GM18517 (cell line): ENCODE results near the gene CCT7.
"Not testable (repeated sequence)": the region's sequence is repeated elsewhere in the genome, so short reads cannot be mapped to it uniquely, and the experiment has no call there.

Source experiments
- ATAC-seq: cut with Tn5 transposase; IDR thresholded peaks from one replicate; pipeline ENCODE4 v1.9.1; 2021; ENCODE audit warnings: mild to moderate bottlenecking, moderate library complexity; ENCODE audit not compliant: unreplicated experiment

CCT7 gene

DNA sequence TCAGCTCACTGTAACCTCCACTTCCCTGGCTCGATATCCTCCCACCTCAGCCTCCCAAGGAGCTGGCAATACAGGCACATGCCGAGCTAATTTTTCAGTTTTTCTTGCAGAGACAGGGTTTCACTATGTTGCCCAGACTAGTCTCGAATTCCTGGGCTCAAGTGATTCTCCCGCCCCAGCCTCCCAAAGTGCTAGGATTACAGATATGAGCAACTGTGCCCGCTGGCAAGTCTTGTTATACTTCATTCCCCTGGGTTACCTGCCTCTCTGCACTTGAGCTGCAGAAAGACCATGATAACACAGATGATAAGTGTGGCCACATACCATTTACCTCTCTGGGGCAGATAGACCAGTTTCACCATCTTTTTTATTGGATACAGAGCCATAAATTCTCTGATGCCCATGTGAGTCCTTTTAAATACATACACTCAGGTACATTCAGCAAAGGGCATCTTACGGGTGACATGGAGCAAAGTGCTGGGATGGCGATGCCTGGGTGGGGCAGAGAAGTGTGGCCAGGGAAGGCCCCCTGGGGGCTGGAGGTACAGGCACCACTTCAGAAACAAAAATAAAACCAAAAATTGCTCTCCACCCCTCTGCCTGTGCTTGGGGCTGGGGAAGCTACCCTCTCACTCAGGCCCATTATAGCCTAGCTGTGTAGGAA, 20.4 kb downstream of the CCT7 start:
- ATAC-seq = no peak

DNA sequence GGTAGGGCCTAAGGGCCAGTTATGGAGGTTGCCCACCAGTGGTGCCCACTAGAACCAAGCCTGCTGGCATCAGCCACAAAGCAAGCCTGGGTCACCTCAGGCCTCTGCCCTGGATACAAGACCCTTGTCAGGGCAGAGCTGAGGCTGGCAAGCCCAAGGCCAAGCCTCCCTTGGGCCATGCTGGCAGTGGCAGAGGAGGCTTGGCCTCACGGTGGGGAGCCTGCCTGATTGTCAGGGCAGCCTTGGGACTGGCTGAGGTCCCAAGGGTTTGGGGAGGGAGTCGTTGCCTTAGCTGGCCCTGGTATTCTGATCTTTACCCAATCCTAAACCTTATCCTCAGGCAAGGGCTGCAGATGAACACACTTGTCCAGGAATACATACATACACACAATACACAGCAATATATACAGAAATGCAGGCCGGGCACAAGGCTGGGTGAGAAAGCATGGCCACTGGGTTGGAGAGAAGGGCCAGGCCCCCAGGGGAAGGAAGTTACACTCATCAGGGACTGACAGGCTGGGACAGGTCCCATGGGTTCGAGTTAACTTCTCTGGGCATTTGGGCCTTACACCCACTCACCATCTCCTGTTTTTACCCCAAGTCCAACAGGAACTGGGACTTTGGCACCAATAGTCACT, 21.0 kb downstream of the CCT7 start:
- no peak for ATAC-seq

DNA sequence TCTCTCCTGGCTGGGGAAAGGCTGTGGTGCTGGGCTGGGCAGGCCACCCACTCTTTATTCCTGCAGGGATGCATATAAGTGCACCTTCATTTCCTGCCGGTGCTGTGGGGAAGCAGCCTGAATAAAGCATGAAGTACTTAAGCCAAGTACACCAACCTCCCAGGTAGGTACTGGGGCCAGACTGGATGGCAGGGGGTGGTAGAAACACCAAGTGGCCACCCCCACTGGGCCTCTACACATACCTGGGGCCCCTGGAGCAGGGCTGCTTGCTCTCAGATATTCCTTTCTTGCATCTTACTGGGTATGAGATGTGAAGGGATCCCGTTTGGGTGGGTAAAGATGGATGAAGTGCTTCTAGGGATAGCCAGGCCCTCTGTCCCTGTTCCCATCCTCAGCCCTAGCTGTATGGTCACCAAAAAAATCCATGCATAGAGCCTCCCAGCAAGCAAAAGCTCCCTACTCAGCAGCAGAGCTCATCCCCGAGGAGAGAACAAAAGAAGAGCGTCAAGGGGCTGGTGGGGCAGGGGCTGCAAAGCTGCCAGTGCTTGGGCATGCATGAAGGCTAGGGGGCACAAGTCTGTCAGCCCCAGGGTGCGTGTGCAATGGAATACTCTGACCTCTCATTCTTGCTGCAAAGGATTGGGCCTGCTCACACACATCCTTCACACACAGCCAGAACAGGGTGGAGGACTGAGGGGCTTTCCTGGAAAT, 22.0 kb downstream of the CCT7 start:
- no peak for ATAC-seq

DNA sequence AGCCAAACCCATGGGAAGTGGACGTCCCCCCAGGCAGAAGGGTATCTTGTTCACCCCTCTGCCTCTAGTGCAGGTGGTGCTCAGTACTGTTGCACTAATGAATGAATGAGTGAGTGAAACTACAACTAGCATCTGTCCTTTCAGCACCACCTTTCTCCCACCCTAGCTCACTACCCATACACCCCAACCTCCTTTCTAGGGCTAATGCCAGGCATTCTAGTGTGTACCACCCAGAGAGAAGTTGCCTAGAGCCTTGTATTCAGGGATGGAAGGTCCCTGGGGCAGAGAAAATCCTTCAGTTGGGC, 22.5 kb downstream of the CCT7 start:
- ATAC-seq = no peak

DNA sequence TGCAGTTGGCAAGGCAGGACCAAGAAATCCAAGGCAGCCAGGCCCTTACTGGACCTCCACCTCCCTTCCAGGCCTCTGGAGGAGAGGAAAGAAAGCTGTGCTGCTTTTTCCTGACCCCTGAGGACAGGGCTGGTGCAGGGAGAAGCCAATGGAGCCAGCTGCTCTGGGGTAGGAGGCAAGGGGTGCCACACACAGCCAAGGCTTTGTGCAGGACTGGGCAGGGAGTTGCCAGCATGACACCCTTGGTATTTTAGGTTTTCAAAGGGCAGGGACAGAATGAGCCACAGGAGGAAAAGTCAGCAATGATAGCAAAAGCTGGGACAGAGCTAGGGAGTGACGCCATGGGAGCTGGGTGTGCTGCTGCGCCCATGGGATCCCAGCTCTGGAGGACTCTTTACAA, 22.9 kb downstream of the CCT7 start:
- no peak for ATAC-seq

DNA sequence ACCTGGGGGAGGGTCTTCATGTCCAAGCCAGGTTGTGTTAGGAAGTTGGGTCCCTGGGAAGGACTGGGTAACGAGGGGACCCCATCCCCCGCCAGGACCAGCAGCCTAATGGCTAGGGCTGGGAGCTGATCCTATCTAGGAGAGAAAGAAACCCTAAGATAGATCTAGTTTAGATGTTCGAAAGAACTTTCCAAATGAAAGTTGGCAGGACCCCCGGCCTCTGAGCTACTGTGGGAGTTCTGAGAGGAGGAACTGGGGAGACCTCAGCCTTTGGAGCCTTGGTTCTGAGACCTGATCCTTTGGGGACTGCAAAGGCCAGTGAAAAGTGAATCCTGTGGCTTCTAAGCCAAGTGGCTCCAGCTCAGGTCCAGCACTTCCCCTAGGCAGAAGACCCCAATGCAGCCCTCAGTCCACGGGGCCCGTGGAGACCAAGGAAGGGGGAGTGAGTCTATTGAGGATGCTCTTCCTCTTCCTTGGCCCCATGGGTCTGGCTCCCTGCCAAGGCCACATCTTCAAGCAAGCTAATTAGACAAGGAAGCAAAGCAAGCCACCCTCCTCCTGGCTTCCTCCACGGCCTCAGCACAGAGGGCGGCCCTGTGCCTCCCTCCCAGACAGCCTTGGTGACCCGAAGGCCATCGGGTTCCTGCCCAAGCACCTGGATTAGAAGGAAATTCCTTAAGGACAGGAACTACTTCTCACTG, 23.5 kb downstream of the CCT7 start:
- ATAC-seq = no peak

DNA sequence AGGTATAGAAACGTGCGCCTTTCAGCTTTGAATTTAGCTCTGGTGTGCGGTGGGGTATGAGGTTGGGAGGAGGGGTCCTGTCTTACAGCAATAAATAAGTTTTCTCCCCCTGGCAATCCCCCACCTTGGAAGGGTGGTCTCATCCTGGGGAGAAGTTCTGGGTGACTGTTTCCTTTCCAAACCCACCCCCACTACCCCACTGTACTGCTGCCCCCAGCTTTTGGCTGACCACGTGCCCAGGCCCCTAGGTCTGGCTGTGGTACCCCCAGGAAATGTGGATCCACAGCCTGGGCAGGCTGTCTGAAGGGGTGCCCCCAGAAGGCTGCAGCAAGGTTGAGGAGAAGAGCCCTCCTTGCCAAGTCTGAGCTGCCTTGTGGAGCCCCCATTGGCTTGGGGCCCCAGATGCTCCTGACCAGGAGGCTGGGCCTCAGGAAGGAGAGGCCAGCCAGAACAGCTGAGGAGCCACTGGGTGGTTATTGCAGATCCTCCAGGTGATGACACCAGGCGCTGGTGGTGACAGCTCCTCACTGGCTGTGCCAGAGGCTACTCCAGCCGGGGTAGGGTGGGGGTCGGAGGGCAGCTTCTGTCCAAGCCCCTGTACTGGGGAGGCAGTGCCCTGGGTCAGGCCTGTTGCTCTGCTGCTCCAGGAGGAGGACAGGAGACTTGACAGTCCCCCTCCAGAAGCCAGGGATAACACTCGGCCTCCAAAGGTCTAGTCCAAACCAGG, 24.2 kb downstream of the CCT7 start:
- no peak for ATAC-seq

DNA sequence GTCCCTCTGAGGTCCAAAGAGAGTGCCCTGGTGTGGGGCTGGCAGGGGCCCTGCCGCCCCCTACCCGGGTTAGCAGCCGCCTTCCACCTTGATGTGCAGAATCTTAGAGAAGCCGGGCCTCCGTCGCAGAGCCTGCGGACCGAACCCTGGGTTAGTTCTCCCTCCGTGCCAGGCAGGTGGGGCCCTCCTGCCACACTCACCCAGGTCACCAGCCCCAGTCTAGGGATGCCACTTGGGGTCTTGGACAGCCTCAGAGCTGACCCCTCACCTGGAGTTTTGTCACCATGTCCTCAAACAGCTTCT, 24.8 kb downstream of the CCT7 start:
- no peak for ATAC-seq

DNA sequence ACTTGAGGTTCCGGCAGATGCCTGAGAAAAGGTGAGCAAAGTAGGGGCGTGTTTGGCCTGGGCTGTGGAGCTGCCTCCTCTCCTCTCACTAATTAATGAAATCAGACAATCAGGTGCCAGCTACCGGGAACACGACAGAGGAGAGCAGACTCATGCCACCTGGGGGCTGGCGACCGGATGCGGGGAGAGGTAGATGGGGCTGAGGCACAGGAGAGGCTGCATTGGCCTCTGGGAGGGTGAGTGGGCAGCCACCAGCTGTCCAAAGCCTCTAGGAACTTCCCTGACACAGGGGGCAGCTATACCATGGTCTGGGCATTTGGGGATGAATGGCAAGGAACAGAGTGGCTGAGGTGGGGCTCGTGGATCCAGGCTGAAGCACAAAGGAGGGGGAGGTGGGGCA, 25.2 kb downstream of the CCT7 start:
- ATAC-seq = no peak

DNA sequence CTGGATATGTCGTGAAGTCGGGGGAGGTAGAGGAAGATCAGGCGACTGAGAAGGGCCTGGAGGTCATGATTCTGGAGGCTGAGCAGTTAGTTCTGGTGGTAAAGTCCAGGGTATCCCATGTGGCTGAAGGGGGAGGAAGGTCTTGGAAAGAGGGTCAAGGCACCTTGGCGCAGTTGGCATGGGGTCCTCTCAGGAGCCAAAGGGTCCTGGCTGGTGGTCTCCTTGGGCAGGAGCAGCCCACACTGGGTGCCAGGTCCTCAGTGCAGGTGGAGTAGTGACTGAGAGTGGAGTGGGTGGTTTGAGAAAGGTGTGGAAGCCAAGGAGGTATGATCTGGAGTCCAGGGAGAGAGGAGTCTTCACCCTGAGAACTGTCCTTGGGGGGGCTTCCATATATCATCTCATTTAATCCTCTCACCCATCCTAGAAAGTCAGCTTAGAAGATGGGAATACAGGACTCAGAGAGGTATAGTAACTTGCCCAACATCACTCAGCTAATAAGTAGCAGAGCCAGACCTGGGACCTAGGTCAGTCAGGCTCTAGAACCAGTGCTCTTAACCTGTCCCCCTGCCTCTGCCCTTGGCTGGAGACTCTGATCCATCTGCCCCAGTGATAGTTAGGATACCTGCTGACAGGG, 25.7 kb downstream of the CCT7 start:
- ATAC-seq = no peak

DNA sequence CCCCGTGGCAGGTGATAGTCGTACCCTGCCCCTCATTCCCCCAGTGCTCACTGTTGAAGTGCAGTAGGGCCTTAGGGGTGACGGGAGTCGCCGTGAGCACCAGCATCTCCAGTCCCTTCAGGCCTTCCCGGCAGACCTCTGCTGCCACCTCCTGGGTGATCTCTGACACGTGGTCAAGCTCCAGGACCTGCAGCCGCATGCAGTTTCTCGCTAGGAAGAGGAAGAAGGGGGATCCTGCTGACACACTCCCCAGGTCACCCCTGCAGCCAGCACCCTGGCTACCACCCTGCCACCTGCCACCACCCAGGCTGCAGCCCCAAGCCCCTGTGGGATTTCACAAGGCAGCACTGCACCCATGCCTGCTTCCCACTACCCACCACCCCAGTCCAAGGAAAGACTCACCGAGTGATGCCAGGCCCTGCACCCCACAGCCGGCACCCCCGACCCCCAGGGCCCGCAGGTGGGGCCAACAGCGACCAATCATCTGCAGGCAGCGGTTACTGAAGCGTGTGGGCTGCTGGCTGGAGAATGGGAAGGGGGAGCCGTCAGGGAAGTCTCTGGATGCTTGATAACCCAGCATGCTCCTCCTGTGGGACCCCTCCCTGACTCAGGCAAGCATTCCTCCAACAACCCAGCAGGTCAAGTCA, 26.4 kb downstream of the CCT7 start:
- ATAC-seq = no peak

DNA sequence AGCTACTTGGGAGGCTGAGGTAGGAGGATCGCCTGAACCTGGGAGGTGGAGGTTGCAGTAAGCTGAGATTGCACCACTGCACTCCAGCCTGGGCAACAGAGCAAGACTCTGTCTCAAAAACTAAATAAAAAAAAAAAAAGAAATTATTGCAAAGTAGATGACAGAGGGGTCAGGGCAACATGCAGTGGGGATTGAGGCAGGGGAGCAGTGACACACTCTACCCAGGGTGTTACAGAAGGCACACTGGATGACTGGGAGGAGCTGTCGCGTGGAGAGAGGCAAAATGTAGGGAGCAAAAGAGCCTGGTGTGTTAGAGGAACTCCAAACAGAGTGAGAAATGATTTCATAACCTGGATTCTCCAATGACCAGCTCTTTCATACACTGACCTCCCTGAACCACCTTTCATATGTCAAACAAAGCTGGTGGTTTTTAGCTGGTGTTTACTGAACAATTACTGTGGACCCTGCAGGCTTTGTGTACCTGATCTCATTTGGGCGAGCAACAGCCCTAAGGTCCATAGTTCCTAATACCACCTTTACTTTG, 28.1 kb downstream of the CCT7 start:
- no peak for ATAC-seq

DNA sequence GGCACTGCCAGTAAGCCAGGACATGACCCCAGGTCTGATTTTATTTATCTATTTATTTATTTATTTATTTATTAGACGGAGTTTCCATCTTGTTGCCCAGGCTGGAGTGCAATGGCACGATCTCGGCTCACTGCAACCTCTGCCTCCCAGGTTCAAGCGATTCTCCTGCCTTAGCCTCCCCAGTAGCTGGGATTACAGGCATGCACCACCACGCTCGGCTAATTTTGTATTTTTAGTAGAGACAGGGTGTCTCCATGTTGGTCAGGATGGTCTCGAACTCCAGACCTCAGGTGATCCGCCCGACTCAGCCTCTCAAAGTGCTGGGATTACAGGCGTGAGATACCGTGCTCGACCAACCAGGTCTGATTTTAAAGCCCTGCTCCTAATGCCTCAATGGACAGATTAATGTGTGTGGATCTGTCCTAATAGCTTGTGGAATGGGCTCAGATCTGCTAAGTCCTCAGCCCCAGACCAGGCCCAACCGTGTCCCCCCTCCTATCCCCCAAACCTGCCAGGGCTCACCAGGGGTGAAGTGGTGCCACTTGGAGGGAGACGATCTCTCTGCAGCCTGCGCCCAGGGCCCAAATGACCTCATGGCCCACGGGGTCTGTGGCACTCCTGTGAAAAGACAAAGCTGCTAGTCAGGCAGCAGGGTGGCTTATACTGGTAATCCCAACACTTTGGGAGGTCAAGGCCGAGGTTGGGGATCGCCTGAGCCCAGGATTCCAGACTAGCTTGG, 28.8 kb downstream of the CCT7 start:
- ATAC-seq = not testable (repeated sequence)

DNA sequence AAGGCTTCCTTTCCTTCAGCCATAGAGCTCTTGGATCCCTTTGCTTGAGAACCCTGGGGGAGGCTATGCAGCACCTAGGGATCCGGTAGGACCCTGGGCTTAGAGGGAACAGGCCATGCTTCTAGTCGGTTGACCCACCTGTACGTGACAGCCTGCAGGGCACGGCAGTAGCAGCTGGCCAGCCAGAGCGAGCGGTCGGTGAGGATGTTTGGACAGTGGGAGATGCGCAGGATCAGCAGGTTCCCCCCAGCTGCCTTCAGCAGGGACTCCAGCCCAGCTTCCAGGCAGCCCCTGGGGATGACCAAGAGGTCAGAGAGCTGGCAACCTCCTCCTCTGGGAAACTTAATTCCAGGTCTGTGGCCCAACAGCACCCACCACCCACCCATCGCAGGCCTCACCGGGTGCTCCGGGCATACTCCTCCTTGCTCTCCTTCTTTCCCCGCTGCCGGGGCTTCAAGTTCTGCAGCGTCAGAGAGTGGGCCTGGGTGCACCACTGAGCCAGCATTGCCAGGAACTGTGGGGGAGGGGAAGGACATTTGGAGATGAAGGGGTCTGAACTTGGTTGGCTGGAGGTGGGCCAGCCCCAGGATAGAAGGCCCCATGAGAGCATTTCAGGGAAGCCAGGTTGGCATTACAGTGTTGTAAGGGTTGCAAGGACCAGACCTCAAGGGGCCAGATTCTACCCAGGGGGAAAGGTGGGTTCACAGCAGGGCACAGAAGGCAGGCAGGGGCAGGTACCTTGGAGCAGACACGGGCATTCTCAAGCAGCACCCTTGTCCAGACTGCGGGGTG, 29.6 kb downstream of the CCT7 start:
- ATAC-seq = no peak

DNA sequence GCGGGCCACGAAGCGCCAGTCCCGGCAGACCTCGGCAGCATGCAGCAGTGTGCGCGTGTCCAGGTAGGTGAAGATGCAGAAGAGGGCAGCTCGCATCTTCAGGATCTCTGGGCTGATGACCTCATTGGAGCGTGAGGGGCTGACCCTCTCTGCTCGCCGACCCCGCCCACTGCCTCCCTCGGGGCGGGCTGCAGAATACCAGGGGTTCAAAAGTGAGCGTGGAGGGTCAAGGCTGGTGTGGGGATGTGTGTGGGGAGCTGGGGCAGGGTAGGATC, 30.2 kb downstream of the CCT7 start:
- no peak for ATAC-seq

DNA sequence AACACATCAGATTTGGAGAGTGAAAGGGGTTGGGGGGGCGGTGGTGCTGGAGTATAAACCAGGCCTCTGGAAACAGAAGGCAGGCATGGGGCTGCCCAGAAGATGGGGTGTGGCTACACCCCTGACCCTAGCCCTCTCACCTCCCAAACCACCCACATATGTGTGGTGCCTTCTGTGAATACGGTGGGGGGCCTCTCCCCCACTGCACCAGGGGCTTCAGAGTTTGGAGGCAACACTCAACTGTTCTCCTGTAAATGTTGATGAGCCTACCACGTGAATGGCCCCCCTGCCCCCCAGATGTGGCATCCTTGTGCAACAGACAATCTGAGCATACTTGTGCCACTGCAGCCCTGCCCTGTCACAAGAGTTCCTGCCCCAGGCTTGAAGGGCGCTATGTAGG, 30.7 kb downstream of the CCT7 start:
- no peak for ATAC-seq

DNA sequence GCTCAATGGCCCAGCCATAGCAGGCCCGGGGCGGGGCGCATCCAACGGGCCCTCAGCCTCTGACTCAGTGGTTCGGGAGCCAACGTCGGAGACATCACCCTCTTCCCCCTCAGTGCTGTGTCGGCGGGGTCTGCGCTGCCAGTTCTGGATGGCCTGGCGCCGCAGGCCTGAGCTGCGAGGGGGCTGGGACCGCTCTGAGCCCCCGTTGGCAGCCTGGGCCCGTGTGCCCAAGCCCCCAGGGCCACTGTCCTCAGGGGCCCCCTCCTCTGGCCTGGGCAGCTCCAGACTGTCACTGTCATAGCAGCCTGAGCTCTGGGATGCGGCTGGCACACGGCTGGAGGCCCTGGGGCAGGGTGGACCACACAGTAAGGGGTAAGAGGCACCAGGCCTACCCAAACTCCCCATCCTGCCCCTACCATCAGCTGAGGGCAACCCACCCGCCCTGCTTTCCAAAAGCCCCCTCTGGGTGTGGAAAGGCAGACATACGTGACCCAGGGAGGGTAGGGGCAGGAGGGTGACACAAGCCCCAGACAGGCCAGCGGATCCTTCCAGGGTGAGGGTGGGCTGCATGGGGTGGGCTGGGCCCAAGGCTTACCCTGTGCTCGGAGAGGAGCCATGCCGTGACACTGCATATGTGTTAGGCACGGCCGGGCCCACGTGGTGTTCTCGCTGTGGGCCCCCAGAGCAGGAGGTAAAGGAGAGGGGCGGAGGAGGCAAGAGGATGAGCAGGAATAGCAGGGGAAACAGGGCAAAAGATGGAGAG, 31.4 kb downstream of the CCT7 start:
- ATAC-seq = no peak
